Activated T-helper 2 cell treated with anti-CD3 and anti-CD28 coated beads, Interferon-gamma antibody, Interleukin-2, Interleukin-4, amounts not matched to agents 10 μg/mL and 5 μg/mL and 100 μg/mL, durations not matched to agents 14 hours and 24 hours and 36 hours (primary cell): Measurements from ENCODE around the gene ERLIN1. TPM values are rescaled to one million over a fixed set of nuclear protein-coding genes. Genes with fewer than 3 reads are reported as not detected.

Experiments used
- DNase-seq: peaks from one replicate; pipeline ENCODE4 v3.0.0; 2021; ENCODE audit warnings: low spot score
- H3K27ac Mint-ChIP-seq: one replicate; pipeline ENCODE4 v1.8.0; 2021; ENCODE audit warnings: mixed read lengths
- H3K27me3 Mint-ChIP-seq: one replicate; pipeline ENCODE4 v1.8.0; 2021; ENCODE audit warnings: low read depth, mixed read lengths
- H3K36me3 Mint-ChIP-seq: one replicate; pipeline ENCODE4 v1.8.0; 2021; ENCODE audit warnings: low read depth, mixed read lengths
- H3K4me1 Mint-ChIP-seq: one replicate; pipeline ENCODE4 v1.8.0; 2021; ENCODE audit warnings: low read depth, mixed read lengths
- H3K4me3 Mint-ChIP-seq: one replicate; pipeline ENCODE4 v1.8.0; 2021; ENCODE audit warnings: low read depth, mild to moderate bottlenecking, moderate library complexity, mixed read lengths
- H3K9me3 Mint-ChIP-seq: one replicate; pipeline ENCODE4 v1.8.0; 2021; ENCODE audit warnings: mixed read lengths
- intact Hi-C: fragments of 100-400 bp; cut with micrococcal nuclease; formaldehyde crosslinking; loops from one replicate; pipeline ENCODE4 v1.15.1; 2023
- total RNA-seq: library from RNA; stranded (reverse); gene quantifications from 2 replicates; pipeline ENCODE4 v1.2.3, GENCODE V29; 2022

The ERLIN1 gene
- total RNA-seq, result 18.2 and 19.4 TPM in 2 replicates

DNA sequence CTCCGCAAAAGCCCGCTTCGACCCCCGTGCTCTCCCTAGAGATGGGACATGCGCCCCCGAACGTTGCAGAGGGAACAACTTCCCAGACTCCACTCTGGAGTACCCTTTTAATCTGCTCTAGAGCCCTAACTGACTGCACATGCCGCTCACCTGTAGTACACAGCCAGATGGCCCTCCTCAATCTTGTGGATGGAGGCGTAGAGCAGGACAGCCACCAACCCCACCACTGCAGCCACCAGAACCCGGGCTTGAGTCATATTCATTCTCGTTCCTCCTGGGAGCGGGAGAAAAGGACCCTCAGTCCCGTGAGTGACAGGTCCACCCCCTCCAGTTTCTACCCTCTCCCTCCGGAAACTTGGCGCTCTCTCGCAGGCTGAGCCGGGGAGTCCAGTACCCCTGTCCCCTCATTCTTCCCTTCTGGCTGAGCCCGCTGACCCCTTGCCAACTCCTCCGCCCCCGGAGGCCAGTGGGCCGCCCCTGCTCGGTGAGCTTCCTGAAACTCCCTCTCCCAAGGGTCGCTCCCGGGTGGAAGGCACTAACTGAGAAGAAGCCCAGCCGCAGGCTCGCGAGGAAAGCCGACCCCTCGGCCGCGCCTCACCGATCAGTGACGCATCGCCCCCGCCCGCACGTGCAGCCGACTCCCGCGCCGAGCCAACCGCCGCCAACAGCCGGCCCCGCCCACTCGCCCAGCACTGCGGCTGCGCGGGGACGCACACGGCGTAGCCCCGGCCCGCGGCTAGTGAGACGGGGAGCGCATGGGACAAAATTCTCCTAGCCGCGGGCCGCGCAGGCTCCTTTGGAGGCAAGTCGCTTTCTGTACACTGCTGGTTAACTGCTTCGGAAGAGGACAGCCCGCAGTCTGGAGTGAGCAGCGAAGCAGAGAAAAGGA, at the start of gene ERLIN1:
Gene ERLIN1, minus strand, starts transcription at position 666 of the 889 bp plus-strand sequence. Its CDS starts 403 bp downstream, at position 263.
- Mint-ChIP-seq H3K27ac (peak within 1 kb of the TSS; percentile 94), H3K27me3 (no peaks in the 10 kb centered on the region), H3K4me1 (peaks cover 55% of the 10 kb centered on the region)

DNA sequence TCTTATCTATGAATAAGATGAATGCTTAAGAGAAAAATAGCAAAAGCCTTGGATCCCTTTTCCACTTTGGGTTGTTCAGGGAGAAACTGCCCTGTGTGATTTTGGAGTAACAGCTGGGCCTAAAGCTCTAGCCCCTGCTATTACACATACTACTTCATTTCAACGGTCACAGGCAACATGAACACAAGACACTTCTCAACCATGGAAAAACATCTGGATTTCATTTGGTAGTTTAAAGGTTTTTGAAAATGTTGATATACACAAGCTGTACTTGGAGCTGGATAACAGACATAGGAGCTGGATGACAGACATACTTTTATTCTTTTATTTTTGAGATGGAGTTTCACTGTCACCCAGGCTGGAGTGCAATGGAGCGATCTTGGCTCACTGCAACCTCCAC, 46.3 kb upstream of the ERLIN1 start:
- Mint-ChIP-seq H3K4me3 (no peak overlapping the region), H3K27ac (no peak overlapping the region), H3K4me1 (peaks cover 15% of the 10 kb centered on the region), H3K36me3 (peaks cover 31% of the 10 kb centered on the region), H3K9me3 (no peaks in the 10 kb centered on the region), H3K27me3 (no peaks in the 10 kb centered on the region)
- intact Hi-C loops, result no loop called here
- DNase-seq, result no peak

More for the DNA sequence above, at the start of gene ERLIN1:
- Mint-ChIP-seq H3K36me3 (peaks cover 61% of the 10 kb centered on the region), H3K9me3 (no peaks in the 10 kb centered on the region), H3K4me3 (peak within 1 kb of the TSS; percentile 99)
- DNase-seq, result peak; percentile 90
- intact Hi-C loops, result loop anchor here (1.0 to 5.0 kb wide), 6 partner anchors 17 to 350 kb away; partner anchors contain the start of genes BLOC1S2 and HIF1AN

DNA sequence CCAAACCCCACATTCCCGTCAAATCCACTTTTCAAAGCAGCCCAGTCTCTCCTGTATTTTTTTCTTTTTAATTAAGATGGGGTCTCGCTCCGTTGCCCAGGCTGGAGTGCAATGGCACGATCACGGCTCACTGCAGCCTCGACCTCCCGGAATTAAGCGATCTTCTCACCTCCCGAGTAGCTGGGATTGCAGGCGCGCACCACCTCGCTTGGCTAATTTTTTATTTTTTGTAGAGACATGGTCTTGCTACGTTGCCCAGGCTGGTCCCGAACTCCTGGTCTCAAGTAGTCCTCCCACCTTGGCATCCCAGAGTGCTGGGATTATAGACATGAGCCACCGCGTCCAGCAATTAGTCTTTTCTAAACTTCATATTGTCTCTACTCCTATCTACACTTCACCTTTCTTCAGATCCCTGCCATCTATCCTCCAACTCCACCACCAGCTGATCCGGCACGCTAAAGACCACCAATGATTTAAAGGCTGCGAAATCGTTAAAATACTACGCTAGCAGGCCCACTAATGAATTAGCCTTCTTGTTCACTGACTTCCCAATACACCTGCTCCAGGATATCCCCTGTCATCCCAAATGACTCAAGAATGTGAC, 44.1 kb upstream of the ERLIN1 start:
- Mint-ChIP-seq H3K27ac (peak overlapping the region; percentile 84), H3K27me3 (no peaks in the 10 kb centered on the region), H3K4me3 (peak overlapping the region; percentile 91), H3K9me3 (no peaks in the 10 kb centered on the region), H3K36me3 (peaks cover 32% of the 10 kb centered on the region), H3K4me1 (peaks cover 23% of the 10 kb centered on the region)
- intact Hi-C loops, result loop anchor here (2.0 kb wide), 1 partner anchor 57 kb away; the partner anchor contains the start of gene BLOC1S2
- DNase-seq, result no peak

DNA sequence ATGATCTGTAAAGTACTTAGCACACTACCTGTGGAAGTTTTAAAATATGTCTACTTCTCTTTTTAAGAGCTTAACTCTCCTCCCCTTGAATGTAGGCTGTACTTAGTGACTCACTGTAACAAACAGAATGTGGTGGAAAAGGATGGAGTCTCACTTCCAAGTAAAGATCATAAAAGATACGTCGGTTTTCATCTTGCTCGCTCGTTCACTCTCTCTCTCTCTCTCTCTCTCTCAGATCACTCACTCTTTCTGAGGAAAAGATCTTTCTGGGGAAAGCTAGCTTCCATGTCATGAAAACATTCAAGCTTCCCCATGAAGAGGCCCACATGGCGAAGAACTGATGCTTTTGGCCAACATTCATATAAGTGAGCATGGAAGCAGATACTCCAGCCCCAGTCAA, 38.0 kb upstream of the ERLIN1 start:
- no peaks in the 10 kb centered on the region for H3K27me3 Mint-ChIP-seq
- H3K9me3 Mint-ChIP-seq, result no peaks in the 10 kb centered on the region
- H3K4me3 Mint-ChIP-seq, result no peak overlapping the region
- intact Hi-C loops, result no loop called here
- DNase-seq, result no peak
- H3K36me3 Mint-ChIP-seq, result peaks cover 59% of the 10 kb centered on the region
- peaks cover 16% of the 10 kb centered on the region for H3K4me1 Mint-ChIP-seq
- no peak overlapping the region for H3K27ac Mint-ChIP-seq

DNA sequence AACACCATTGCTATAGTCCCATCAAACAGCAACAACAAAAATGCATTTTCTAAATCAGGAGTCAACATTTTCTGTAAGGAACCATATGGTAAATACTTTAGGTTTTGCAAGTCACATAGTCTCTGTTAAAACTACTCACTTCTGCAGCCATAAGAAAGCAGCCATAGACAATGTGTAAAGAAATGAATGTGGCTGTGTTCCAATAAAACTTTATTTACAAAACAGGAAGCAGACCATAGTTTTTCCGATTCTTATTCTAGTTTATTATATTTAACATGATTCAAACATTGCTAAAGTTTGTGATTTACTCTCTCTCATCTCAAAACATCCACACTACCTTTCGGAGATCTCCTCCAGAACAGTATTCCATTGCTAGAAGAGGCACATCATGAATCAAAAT, 36.7 kb upstream of the ERLIN1 start:
- H3K27me3 Mint-ChIP-seq, result no peaks in the 10 kb centered on the region
- H3K4me3 Mint-ChIP-seq, result no peak overlapping the region
- intact Hi-C loops, result no loop called here
- peaks cover 63% of the 10 kb centered on the region for H3K36me3 Mint-ChIP-seq
- H3K27ac Mint-ChIP-seq, result no peak overlapping the region
- DNase-seq, result no peak
- H3K9me3 Mint-ChIP-seq, result no peaks in the 10 kb centered on the region
- peaks cover 9% of the 10 kb centered on the region for H3K4me1 Mint-ChIP-seq

DNA sequence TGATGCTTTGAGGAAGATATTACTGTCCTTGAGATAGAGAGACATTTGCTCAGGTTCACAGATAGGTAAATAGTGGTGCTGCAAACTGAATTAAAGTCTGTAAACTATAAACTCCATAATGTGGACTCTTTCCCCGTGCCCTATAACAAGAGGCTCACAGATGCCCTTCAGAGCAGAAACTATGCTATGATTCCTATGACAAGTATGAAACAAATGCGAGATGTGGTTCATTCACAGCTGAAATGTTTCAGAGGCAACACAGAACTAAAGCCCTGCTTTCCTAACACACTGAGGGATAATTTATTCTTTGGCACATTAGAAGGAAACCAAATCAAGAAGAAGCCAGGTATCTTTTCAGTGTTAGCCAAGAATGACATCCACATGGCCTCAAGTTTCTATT, 30.2 kb upstream of the ERLIN1 start:
- intact Hi-C loops, result no loop called here

DNA sequence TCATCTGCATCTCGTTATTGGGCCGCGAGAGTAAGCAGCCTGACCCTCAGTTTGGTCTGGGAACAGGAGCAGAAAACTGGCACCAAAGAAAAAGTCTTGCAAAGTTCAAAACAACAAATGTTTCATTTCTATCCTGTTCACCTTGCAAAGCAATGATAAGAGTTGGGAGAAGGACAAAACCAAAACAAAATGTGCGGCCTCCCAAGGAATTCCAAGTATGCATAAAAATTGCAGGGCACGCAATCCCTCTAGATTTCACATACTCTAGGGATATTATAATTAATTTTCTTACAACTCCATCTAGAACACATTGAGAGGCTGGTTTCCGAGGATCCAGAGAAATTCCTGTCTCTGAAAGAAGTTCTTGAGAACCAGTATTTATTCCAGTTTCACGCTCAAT, 23.5 kb upstream of the ERLIN1 start:
- H3K36me3 Mint-ChIP-seq, result peaks cover 62% of the 10 kb centered on the region
- H3K27ac Mint-ChIP-seq, result no peak overlapping the region
- H3K4me1 Mint-ChIP-seq, result peaks cover 14% of the 10 kb centered on the region
- no peak for DNase-seq
- no peaks in the 10 kb centered on the region for H3K9me3 Mint-ChIP-seq
- no peak overlapping the region for H3K4me3 Mint-ChIP-seq
- H3K27me3 Mint-ChIP-seq, result no peaks in the 10 kb centered on the region
- intact Hi-C loops, result no loop called here

More for the DNA sequence above, 30.2 kb upstream of the ERLIN1 start:
- Mint-ChIP-seq H3K36me3 (peaks cover 72% of the 10 kb centered on the region), H3K9me3 (no peaks in the 10 kb centered on the region), H3K4me1 (no peaks in the 10 kb centered on the region), H3K27me3 (no peaks in the 10 kb centered on the region), H3K4me3 (no peak overlapping the region), H3K27ac (no peak overlapping the region)
- no peak for DNase-seq

DNA sequence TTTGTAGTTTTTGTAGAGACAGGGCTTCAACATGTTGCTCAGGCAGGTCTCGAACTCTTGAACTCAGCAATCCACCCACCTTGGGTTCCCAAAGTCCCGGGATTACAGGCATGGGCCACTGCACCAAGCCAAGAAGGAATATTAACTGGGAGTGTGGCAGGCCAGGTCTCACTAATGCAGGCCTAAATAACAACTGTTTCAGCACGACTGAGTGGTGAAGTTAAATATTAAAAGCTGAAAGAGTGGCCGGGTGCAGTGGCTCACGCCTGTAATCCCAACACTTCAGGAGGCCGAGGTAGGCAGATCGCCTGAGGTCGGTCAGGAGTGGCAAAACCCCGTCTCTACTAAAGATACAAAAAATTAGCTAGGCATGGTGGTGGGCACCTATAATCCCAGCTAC, 22.4 kb upstream of the ERLIN1 start:
- Mint-ChIP-seq H3K36me3 (peaks cover 61% of the 10 kb centered on the region), H3K4me3 (no peak overlapping the region), H3K27ac (no peak overlapping the region), H3K4me1 (peaks cover 16% of the 10 kb centered on the region), H3K27me3 (no peaks in the 10 kb centered on the region), H3K9me3 (no peaks in the 10 kb centered on the region)
- DNase-seq, result no peak
- intact Hi-C loops, result no loop called here

DNA sequence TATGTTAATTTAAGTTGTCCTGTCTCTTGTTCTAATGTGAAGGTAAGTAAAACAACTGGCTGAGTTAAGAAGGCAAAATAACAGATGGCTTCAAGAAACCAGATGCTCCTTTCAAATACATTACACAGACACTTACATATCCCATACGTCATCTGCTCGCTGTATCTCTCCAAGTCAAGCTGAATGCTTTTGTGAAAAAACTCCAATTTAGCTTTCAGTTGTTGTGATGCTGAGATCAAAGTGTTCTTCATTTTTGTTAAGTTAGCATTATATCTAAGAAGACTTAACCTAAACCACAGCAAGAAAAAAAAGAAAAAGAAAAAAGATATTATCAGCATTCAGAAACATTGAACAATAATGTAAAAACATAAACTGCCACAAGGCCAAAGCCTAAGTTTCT, 18.5 kb upstream of the ERLIN1 start:
- intact Hi-C loops, result no loop called here
- H3K27me3 Mint-ChIP-seq, result no peaks in the 10 kb centered on the region
- H3K9me3 Mint-ChIP-seq, result no peaks in the 10 kb centered on the region
- peaks cover 75% of the 10 kb centered on the region for H3K36me3 Mint-ChIP-seq
- no peak overlapping the region for H3K4me3 Mint-ChIP-seq
- peaks cover 16% of the 10 kb centered on the region for H3K4me1 Mint-ChIP-seq
- no peak for DNase-seq
- peak overlapping the region; percentile 35 for H3K27ac Mint-ChIP-seq

DNA sequence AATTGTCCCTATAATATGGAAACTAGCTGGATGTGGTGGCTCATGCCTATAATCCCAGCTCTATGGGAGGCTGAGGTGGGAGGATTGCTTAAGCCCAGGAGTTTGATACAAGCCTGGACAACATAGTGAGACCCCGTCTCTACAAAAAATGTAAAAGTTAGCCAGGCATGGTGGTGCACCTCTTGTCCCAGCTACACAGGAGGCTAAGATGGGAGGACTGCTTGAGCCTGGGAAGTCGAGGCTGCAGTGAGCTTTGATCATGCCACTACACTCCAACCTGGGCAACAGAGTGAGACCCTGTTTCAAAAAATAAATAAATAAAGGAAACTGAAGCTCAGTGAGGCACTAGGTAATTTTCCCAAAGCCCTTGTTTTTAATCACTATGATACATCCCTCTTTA, 15.7 kb upstream of the ERLIN1 start:
- no peak for DNase-seq
- H3K27me3 Mint-ChIP-seq, result no peaks in the 10 kb centered on the region
- H3K4me3 Mint-ChIP-seq, result no peak overlapping the region
- H3K36me3 Mint-ChIP-seq, result peaks cover 80% of the 10 kb centered on the region
- H3K9me3 Mint-ChIP-seq, result no peaks in the 10 kb centered on the region
- intact Hi-C loops, result no loop called here
- peaks cover 16% of the 10 kb centered on the region for H3K4me1 Mint-ChIP-seq
- no peak overlapping the region for H3K27ac Mint-ChIP-seq

DNA sequence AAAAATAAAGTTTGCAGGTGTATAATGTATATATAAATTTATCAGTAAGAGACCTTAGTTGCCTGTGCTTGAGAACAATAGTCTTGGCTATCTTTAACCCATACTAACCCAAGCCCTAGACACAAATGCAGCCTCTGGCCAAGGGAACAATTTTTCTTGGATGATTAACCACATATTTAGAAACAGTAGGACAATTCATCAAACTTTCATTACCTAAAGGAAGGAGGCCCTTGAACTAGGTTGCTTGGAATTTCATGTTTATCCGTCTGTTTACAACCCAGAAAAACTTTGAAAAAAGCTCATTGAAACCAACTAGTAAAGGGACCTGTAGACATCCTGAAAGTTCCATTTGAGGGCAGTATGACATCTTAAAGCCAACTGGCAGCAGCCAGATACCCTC, 8.9 kb upstream of the ERLIN1 start:
- intact Hi-C loops, result no loop called here
- Mint-ChIP-seq H3K27ac (no peak overlapping the region), H3K4me1 (peaks cover 9% of the 10 kb centered on the region), H3K36me3 (peaks cover 65% of the 10 kb centered on the region), H3K9me3 (no peaks in the 10 kb centered on the region), H3K4me3 (no peak overlapping the region), H3K27me3 (no peaks in the 10 kb centered on the region)
- DNase-seq, result no peak

DNA sequence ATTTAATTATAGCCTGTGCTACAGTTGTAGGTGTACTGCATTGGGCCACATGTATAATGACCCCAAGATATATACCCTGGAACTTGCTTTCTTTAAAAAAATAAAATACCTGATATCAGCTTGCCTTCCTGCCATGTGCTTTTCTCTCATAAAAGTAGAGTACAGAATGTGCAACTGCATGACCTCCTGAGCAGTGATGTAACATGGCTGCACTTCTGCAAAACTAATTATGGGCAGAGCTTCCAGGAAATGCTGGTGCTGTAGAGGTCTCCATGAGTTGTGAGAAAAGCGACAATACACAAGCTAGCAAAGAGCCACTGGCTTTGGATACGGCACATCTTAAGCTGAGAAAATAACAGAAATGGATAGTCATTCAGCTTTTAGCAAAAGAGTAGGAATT, 6.5 kb upstream of the ERLIN1 start:
- DNase-seq, result no peak
- Mint-ChIP-seq H3K27me3 (no peaks in the 10 kb centered on the region), H3K27ac (no peak overlapping the region), H3K4me3 (no peak overlapping the region), H3K36me3 (peaks cover 69% of the 10 kb centered on the region), H3K4me1 (peaks cover 23% of the 10 kb centered on the region), H3K9me3 (no peaks in the 10 kb centered on the region)
- intact Hi-C loops, result no loop called here
